Measurements from ENCODE around the gene POLR2F. TPM values are rescaled to one million over a fixed set of nuclear protein-coding genes. Genes with fewer than 3 reads are reported as not detected.
"Not testable (repeated sequence)": the region's sequence is repeated elsewhere in the genome, so short reads cannot be mapped to it uniquely, and the experiment has no call there.

POLR2F gene
- total RNA-seq, 1 donor from 2014 or later: 66.9 TPM

DNA sequence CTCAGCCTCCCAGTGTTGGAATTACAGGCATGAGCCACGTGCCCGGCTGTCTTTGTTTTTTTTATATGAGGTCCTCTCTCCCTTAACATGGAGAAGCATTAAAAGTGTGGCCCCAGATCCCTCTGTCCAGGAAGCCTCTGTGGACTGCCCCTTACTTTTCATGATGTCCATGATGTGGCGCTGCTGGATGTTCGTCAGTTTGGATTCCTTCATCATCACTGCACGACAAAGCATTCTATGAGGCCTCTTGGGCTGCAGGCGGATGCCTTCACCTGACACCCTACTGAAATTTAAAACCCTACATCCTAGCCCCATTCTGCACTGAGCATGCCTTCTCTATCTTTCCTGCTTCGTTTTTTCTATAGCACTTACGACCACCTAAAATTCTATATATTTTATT lies 2.2 kb upstream of the POLR2F start:
- intact Hi-C loops (cut with micrococcal nuclease): loop anchor here (5.0 kb wide), 2 partner anchors 44 to 144 kb away; partner anchors contain the start of genes GCAT and MICALL1

GRCh38 chr22:37952629-37953028 lies 870 bp upstream of the POLR2F start:
- intact Hi-C loops (cut with micrococcal nuclease): loop anchor here (5.0 kb wide), 2 partner anchors 45 to 145 kb away; partner anchors contain the start of genes GCAT and MICALL1

DNA sequence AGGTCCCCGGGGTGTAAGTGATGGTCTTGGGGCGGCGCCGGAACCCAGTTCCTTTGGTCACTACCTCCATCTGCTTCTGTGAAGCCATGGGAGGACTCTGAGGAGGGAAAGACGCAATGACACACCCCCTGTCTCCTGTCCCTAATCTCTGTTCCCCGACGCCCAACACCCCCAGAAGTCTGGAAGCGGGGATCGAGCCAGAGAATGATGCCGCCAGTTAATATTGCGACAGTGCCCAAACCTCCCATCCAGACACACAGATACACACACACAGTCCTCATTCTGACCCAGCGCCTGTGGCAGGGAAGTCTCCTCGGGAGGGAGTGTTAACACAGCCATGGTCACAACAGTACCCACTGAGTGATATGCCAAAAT lies 450 bp upstream of the POLR2F start:
- intact Hi-C loops (cut with micrococcal nuclease): loop anchor here (5.0 kb wide), 2 partner anchors 46 to 146 kb away; partner anchors contain the start of genes GCAT and MICALL1

GRCh38 chr22:37954686-37955085 lies 1.2 kb downstream of the POLR2F start:
- intact Hi-C loops (cut with micrococcal nuclease): loop anchor here (5.0 kb wide), 2 partner anchors 47 to 147 kb away; partner anchors contain the start of genes GCAT and MICALL1

- intact Hi-C loops (cut with micrococcal nuclease): not testable (repeated sequence)
Measured at GRCh38 chr22:37955825-37956397, 2.4 kb downstream of the POLR2F start.

- intact Hi-C loops (cut with micrococcal nuclease): no loop called here
Measured at GRCh38 chr22:37957232-37957631, 3.7 kb downstream of the POLR2F start.

DNA sequence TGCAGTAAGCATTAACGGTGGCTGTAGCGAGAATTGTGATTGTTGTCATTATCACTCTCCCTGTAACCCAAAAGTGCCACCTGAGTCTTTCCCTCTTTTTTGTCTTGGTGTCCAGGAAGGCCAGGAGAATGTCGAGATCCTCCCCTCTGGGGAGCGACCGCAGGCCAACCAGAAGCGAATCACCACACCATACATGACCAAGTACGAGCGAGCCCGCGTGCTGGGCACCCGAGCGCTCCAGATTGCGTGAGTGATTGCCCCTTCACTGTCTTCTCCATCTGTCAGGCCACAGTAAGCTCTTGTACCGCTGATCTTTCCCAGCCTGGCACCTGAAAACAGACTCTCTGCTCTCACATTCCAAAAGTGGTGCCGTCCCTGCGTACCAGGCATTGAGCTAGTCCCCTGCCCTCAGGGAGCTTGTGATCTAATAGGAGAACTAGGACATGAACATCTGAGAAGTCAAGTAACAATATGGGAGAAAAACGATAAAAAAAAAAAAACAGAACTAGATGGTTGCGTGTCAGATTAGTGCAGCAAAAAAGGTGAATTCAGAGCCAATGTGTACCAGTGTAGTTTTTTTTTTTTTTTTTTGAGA lies 5.8 kb downstream of the POLR2F start:
- intact Hi-C loops (cut with micrococcal nuclease): no loop called here

GRCh38 chr22:37961062-37961461 lies 7.6 kb downstream of the POLR2F start:
- intact Hi-C loops (cut with micrococcal nuclease): no loop called here

- intact Hi-C loops (cut with micrococcal nuclease): loop anchor here (1.0 kb wide), 1 partner anchor 149 kb away; no protein-coding TSS in a partner anchor
Measured at GRCh38 chr22:37965940-37966664, 12.6 kb downstream of the POLR2F start.

DNA sequence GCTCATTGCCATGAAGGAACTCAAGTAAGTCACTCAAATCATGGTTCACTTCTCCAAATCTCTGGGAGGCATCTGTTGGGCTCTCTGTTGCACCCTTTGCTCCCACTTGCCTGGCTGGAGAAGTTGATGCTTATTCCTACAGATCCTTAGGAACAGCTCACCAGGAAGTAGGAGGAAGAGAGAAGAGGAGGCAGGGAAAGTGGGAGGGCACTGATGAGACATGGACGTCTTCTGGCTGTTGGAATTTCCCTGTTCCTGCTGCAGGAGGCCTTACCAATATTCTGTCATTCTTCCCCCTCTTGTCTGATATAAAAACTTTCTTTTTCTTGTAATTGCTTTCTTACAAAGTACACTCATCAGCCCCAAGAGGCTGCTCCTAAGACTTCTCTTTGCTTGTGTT lies 13.6 kb downstream of the POLR2F start:
- intact Hi-C loops (cut with micrococcal nuclease): no loop called here

GRCh38 chr22:37967637-37968451 lies 14.3 kb downstream of the POLR2F start:
- intact Hi-C loops (cut with micrococcal nuclease): no loop called here

- intact Hi-C loops (cut with micrococcal nuclease): no loop called here
Measured at GRCh38 chr22:37968452-37969251, 15.2 kb downstream of the POLR2F start.

- intact Hi-C loops (cut with micrococcal nuclease): no loop called here
Measured at GRCh38 chr22:37970864-37971263, 17.4 kb downstream of the POLR2F start.

DNA sequence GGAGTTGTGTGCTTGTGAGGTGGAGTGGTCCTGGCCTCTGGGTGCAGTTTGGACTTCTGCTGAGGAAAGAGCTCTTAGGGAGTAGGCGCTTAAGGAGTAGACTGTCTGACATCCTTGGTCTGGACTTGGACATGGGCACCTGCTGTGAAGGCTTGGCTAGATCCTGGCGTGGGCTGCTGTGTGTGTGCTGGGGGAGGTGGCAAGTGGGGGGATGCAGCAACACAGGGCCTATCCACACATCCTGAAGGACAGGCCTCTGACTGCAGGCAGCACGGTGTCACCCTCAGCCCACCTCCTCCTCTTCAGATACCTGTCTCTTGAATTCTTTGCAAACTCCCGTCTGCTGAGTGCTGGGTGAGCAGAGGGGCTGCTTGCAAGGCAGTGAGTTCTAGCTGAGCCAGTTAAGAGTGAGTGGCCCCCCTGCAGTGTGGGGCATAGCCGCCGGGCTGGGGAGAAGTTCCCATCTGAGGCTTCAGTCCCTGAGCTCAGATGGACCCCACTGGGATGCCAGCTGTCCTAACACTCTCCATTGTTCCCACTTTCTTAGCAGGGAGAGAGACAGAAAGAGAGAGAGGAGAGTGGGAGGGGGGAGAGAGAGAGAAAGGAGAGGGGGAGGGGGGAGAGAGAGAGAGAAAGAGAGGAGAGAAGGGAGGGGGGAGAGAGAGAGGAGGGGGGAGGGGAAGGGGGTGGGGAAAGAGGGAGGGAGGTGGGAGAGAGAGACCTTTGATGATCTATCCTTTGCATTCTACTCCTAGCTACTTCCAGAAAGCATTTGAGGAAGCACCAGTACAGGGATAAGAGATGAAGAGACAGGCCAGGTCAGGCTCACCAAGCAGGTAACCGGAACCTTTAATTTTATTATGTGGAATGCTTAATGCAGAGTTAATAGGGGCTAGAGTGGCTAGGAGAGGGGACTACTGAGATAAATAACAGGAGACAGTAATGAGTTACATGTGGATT lies 18.3 kb downstream of the POLR2F start:
- intact Hi-C loops (cut with micrococcal nuclease): no loop called here

DNA sequence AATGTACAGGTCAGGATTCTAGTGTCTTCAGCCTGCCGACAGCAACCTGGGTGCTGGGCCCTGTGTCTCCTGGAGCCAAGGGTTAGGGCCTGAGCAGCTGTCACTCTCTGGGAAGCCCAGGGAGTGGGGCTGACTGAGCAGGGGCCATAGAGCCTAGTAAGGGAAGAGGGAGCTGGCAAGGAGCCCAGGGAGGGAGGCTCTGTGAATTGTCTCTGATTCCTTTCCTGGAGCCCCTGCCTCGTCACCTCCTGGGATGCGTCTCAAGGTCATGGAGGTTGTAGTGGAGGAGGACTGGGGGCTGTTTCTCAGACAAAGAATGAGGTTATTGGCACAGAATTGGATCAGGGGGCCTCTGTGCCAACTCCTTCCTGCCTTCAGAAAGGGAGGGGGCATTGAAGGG lies 19.0 kb downstream of the POLR2F start:
- intact Hi-C loops (cut with micrococcal nuclease): no loop called here

DNA sequence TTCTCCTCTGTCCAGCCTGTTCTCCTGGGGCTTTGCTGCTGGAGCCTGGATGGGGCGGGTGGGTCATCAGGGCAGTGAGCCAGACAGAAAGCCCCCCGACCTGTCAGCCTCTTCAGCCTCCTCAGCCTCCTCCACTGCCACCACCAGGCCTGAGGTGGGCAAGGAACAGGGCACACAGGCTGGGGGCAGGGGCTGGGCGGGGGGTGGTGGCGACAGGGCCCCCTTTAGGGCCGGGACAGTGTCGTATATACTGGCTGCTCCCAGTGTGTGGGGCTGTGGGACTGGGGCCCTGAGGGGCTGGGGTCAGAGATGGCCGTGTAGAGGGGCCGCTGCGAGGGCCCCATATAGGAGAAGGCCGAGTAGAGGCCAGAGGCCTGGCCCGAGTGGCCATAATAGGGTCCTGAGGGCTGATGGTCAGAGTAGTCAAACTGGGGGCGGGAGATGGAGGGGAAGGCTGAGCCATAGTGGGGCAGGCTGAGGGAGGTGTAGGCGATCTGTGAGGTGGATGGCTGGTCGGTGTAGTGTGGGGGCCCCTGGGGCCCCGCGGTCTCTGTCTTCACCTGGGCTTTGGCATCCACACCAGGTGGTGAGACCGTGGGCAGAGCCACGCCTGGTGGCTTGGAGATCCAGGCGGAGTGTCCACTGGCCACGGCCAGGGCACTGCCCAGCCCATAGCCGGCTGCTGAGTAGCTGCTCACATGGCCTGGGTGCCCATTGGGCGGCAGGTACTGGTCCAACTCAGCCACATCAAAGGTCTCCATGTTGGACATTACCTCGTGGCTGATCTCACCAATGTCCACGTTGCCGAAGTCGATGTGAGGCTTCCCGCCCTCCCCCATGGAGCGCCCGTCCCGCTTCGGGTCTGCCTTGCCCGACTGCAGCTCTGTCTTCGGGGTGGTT lies 20.0 kb downstream of the POLR2F start:
- intact Hi-C loops (cut with micrococcal nuclease): no loop called here

DNA sequence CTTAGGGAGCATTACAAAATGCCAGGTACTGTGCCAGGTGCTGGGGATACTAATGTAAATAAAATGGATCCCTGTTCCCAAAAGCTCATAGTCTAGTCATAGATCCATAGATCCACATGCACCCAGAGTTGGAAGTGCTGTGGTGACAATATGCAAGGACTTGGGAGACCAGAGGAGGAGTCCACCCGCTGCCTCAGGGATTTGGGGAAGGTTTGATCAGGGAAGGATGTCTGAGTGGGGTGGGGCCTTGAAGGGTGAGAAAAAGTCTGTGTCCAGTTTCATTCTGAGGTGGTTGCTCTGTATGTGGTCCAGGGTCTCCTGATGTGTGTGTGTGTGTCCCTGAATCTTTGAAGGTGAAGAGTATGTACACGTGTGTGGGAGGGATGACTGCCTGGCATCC lies 21.7 kb downstream of the POLR2F start:
- intact Hi-C loops (cut with micrococcal nuclease): no loop called here

DNA sequence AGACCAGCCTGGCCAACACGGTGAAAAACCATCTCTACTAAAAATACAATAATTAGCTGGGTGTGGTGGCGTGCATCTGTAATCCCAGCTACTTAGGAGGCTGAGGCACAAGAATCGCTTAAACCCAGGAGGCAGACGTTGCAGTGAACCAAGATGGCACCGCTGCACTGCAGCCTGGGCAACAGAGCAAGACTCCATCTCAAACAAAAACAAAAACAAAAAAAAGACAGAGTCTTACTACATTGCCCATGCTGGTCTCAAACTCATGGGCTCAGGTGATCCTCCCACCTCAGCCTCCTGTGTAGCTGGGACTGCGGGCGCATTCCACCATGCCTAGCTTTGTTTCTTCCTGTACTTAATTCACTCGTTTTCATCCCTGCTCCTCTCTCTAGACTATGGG lies 22.5 kb downstream of the POLR2F start:
- intact Hi-C loops (cut with micrococcal nuclease): not testable (repeated sequence)

- intact Hi-C loops (cut with micrococcal nuclease): no loop called here
Measured at GRCh38 chr22:37976547-37976946, 23.0 kb downstream of the POLR2F start.
